HepG2 (cell line): Measurements from ENCODE around the gene PSD. TPM values are rescaled to one million over a fixed set of nuclear protein-coding genes. Genes with fewer than 3 reads are reported as not detected.
A peak's percentile ranks its signal among the peaks of the same experiment; 100 is the strongest.

Source experiments
- ARID5B ChIP-seq: IDR thresholded peaks from 2 replicates; pipeline ENCODE4 v1.4.0; 2020; ENCODE audit warnings: mild to moderate bottlenecking, missing genetic modification reagents
- CC2D1A ChIP-seq: sonication (generic); formaldehyde crosslinking; IDR thresholded peaks from 2 replicates; pipeline ENCODE4 v1.8.1; 2023; ENCODE audit warnings: mild to moderate bottlenecking, missing genetic modification reagents
- GABPB1 ChIP-seq: IDR thresholded peaks from 2 replicates; pipeline ENCODE4 v1.6.1; 2016; ENCODE audit warnings: mild to moderate bottlenecking, missing genetic modification reagents, moderate library complexity, missing compliant biosample characterization
- IKZF4 ChIP-seq: sonication (generic); formaldehyde crosslinking; IDR thresholded peaks from 2 replicates; pipeline ENCODE4 v1.5.1; 2020; ENCODE audit warnings: borderline replicate concordance, mild to moderate bottlenecking, low read depth, missing genetic modification reagents; ENCODE audit errors: not compliant biosample characterization
- ISX ChIP-seq: sonication (generic); formaldehyde crosslinking; conservative IDR thresholded peaks from 2 replicates; pipeline ENCODE4 v1.5.0; 2020; ENCODE audit warnings: missing genetic modification reagents
- KAT8 ChIP-seq: IDR thresholded peaks from 2 replicates; pipeline ENCODE4 v1.6.1; 2016; ENCODE audit warnings: missing genetic modification reagents, missing compliant biosample characterization
- MATR3 ChIP-seq: sonication (generic); formaldehyde crosslinking; IDR thresholded peaks from 2 replicates; pipeline ENCODE4 v1.4.0; 2020; ENCODE audit warnings: missing genetic modification reagents
- MIXL1 ChIP-seq: IDR thresholded peaks from 2 replicates; pipeline ENCODE4 v1.6.1; 2016
- MXD4 ChIP-seq: IDR thresholded peaks from 2 replicates; pipeline ENCODE4 v1.6.1; 2016; ENCODE audit warnings: mild to moderate bottlenecking, missing biosample characterization, missing genetic modification reagents
- MYNN ChIP-seq: sonication (generic); formaldehyde crosslinking; IDR thresholded peaks from 2 replicates; pipeline ENCODE4 v1.4.0; 2020; ENCODE audit warnings: mild to moderate bottlenecking, low read depth, missing genetic modification reagents
- NCOA2 ChIP-seq: sonication (generic); formaldehyde crosslinking; IDR thresholded peaks from 2 replicates; pipeline ENCODE4 v1.8.0; 2022; ENCODE audit warnings: inconsistent platforms
- RAD21 ChIP-seq: fragments of 450-650 bp; formaldehyde crosslinking; IDR thresholded peaks from 2 replicates; pipeline ENCODE4 v1.5.0; 2020; ENCODE audit warnings: mild to moderate bottlenecking
- RBFOX2 ChIP-seq: fragments of 200-400 bp; formaldehyde crosslinking; IDR thresholded peaks from 2 replicates; pipeline ENCODE4 v1.6.1; 2017; ENCODE audit warnings: low read depth, mild to moderate bottlenecking, low read length
- RXRB ChIP-seq: IDR thresholded peaks from 2 replicates; pipeline ENCODE4 v1.6.1; 2016; ENCODE audit warnings: borderline replicate concordance, missing genetic modification reagents, missing compliant biosample characterization
- SOX13 ChIP-seq, 3 experiments: fragments of 450-650 bp in 1 of 3; sonication (generic) in 1 of 3; formaldehyde crosslinking in 1 of 3; IDR thresholded peaks in 2 of 3; conservative IDR thresholded peaks in 1 of 3; 2 replicates each; pipeline versions ENCODE4 v1.5.0 to v1.6.1; 2016 to 2020; ENCODE audit warnings: antibody characterized with exemption in 1 of 3, mild to moderate bottlenecking in 1 of 3, missing compliant biosample characterization in 1 of 3, missing genetic modification reagents in 1 of 3, moderate library complexity in 1 of 3
- SP5 ChIP-seq: IDR thresholded peaks from 2 replicates; pipeline ENCODE4 v1.6.1; 2016; ENCODE audit warnings: low read depth, borderline replicate concordance
- TBX3 ChIP-seq: fragments of 450-650 bp; IDR thresholded peaks from 2 replicates; pipeline ENCODE4 v1.6.1; 2017; ENCODE audit warnings: antibody characterized with exemption, mild to moderate bottlenecking, inconsistent platforms, borderline replicate concordance
- TFAP4 ChIP-seq: sonication (generic); IDR thresholded peaks from 2 replicates; pipeline ENCODE4 v1.6.1; 2016; ENCODE audit warnings: low read depth, borderline replicate concordance
- ZBTB37 ChIP-seq: sonication (generic); formaldehyde crosslinking; IDR thresholded peaks from 2 replicates; pipeline ENCODE4 v1.4.0; 2020; ENCODE audit warnings: mild to moderate bottlenecking, missing genetic modification reagents
- ZNF431 ChIP-seq: sonication (generic); formaldehyde crosslinking; IDR thresholded peaks from 2 replicates; pipeline ENCODE4 v1.9.0; 2022; ENCODE audit warnings: missing genetic modification reagents, low read depth, mild to moderate bottlenecking, borderline replicate concordance
- ZSCAN20 ChIP-seq: sonication (generic); formaldehyde crosslinking; IDR thresholded peaks from 2 replicates; pipeline ENCODE4 v1.4.0; 2020; ENCODE audit warnings: missing genetic modification reagents, mild to moderate bottlenecking, borderline replicate concordance
- polyA plus RNA-seq, 8 experiments: library from polyadenylated mRNA; depleted of rRNA in 3 of 8; stranded (reverse) in 7 of 8; unstranded in 1 of 8; fragments of >200 nt; fragmentation: Illumina TruSeq in 4 of 8; extraction: Trizol in 4 of 8; gene quantifications; 2 replicates each; pipeline versions ENCODE4 v1.2.1 to v1.2.3, GENCODE V29; 2011 to 2016; ENCODE audit warnings: low read depth in 4 of 8, missing spikeins in 1 of 8, mixed read lengths in 1 of 8; ENCODE audit not compliant: insufficient read depth in 1 of 8
- total RNA-seq, 5 experiments: library from RNA; depleted of rRNA; stranded (reverse); fragments of >200 nt; fragmentation: Illumina TruSeq; extraction: Trizol; gene quantifications; 2 replicates each; pipeline ENCODE4 v1.2.3, GENCODE V29; 2016; ENCODE audit warnings: low read depth in 1 of 5
- TF ChIP-seq, protein P1 (sequence below): sonication (generic); formaldehyde crosslinking; IDR thresholded peaks from 2 replicates; pipeline ENCODE4 v1.8.0; 2022; ENCODE audit warnings: missing genetic modification reagents, mild to moderate bottlenecking, borderline replicate concordance

Gene PSD
- total and polyA plus RNA-seq, 2 of the 13 experiments (the other 11 are each of a cell fraction or from before 2014, with no cell fraction given) = 0.35 to 0.58 TPM

- no peak for TF ChIP-seq ZBTB37 (CRISPR knock-in tag)
- 0 out of 2 replicates have a peak, but pooled peaks have one; percentile 23 for TF ChIP-seq MYNN (CRISPR knock-in tag)
- no peak for TF ChIP-seq SOX13 (IDR thresholded peaks at IDR 0.05)
- TF ChIP-seq SOX13 (CRISPR knock-in tag; conservative IDR thresholded peaks at IDR 0.05 in 1 of 2, IDR thresholded peaks at IDR 0.05 in 1 of 2) = peak in 1 of 2 experiments; percentile 29; a peak in 1 of 4 replicates
- peak; percentile 50 for TF ChIP-seq NCOA2 (CRISPR knock-in tag)
- TF ChIP-seq ZNF431 (CRISPR knock-in tag) = 0 out of 2 replicates have a peak, but pooled peaks have one; percentile 21
- TF ChIP-seq TFAP4 = peak; percentile 75; the same call in 1 of the 2 replicates
- peak; percentile 95 for TF ChIP-seq GABPB1 (CRISPR knock-in tag)
- peak; percentile 44; the same call in 1 of the 2 replicates for TF ChIP-seq ARID5B
- peak; percentile 61 for TF ChIP-seq MIXL1 (CRISPR knock-in tag)
- TF ChIP-seq SP5 = peak; percentile 69; the same call in 1 of the 2 replicates
- TF ChIP-seq RXRB = peak; percentile 71; the same call in 1 of the 2 replicates
- no peak for TF ChIP-seq CC2D1A
- no peak; the same call in 1 of the 2 replicates for TF ChIP-seq MXD4 (CRISPR knock-in tag)
- no peak for TF ChIP-seq TBX3
- peak; percentile 97 for TF ChIP-seq KAT8
- peak; percentile 43 for TF ChIP-seq IKZF4 (CRISPR knock-in tag)
- TF ChIP-seq ZSCAN20 = peak; percentile 78; the same call in 1 of the 2 replicates
- TF ChIP-seq ISX (CRISPR knock-in tag) = no peak
- no peak for TF ChIP-seq MATR3 (CRISPR knock-in tag)
- TF ChIP-seq, protein P1, sequence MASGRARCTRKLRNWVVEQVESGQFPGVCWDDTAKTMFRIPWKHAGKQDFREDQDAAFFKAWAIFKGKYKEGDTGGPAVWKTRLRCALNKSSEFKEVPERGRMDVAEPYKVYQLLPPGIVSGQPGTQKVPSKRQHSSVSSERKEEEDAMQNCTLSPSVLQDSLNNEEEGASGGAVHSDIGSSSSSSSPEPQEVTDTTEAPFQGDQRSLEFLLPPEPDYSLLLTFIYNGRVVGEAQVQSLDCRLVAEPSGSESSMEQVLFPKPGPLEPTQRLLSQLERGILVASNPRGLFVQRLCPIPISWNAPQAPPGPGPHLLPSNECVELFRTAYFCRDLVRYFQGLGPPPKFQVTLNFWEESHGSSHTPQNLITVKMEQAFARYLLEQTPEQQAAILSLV = peak; percentile 86; the same call in 1 of the 2 replicates
- TF ChIP-seq RAD21 (CRISPR knock-in tag) = no peak
- TF ChIP-seq RBFOX2 = peak; percentile 71
Observed at GRCh38 chr10:102420714-102421506, 2.3 kb upstream of the PSD start, which contains the start of gene FBXL15 (continued).
